ENCODE measurements around the gene PTGER1. TPM values are rescaled to one million over a fixed set of nuclear protein-coding genes. Genes with fewer than 3 reads are reported as not detected.
A peak's percentile ranks its signal among the peaks of the same experiment; 100 is the strongest.

The PTGER1 gene
- total RNA-seq, 1 experiment from 2014 or later: 2.2 TPM

- peak overlapping the region; percentile 65; the same call in 1 of the 2 replicates for H3K27ac ChIP-seq (ENCODE audit: low read length)
Observed at GRCh38 chr19:14476327-14476672, 1.1 kb upstream of the PTGER1 start.

GRCh38 chr19:14474827-14475226, 327 bp downstream of the PTGER1 start:
- BruUV-seq (replicated peaks): no TSS peak
- in situ Hi-C loops (cut with HindIII; ENCODE audit: low pct_unique_long_range_greater_than_20kb, low sequenced_read_pairs): no loop called here
- ATAC-seq: no peak
- TF ChIP-seq CTCF (IDR thresholded peaks at IDR 0.05): no peak
- TF ChIP-seq REST (IDR thresholded peaks at IDR 0.05; ENCODE audit: insufficient read depth in 1 of 2, low read depth in 2 of 2, low read length in 1 of 2): no peak
- no peak for TF ChIP-seq TCF7L2 (IDR thresholded peaks at IDR 0.05; ENCODE audit: low read depth, low read length)
- TF ChIP-seq SIN3A (IDR thresholded peaks at IDR 0.05; ENCODE audit: borderline replicate concordance, insufficient read depth, low read depth, low read length): no peak
- TF ChIP-seq POLR2AphosphoS5 (IDR thresholded peaks at IDR 0.05; ENCODE audit: low read depth, low read length): no peak
- Histone ChIP-seq H3K27me3 (ENCODE audit: control insufficient read depth, insufficient read depth, low read length) (no peaks in the 10 kb centered on the region), H3K27ac (ENCODE audit: low read length) (peak overlapping the region; percentile 59), H3K36me3 (ENCODE audit: control insufficient read depth, insufficient read depth, low read length) (no peaks in the 10 kb centered on the region; the same call in 1 of the 2 replicates), H3K9me3 (ENCODE audit: control insufficient read depth, insufficient read depth, low read depth, low read length) (no peaks in the 10 kb centered on the region), H3K4me3 (ENCODE audit: low read depth in 2 of 2, low read length in 2 of 2) (peak overlapping the region; percentile 17 to 38), H3K4me1 (ENCODE audit: control insufficient read depth, insufficient read depth, low read length) (peaks cover 27% of the 10 kb centered on the region)
- DNase-seq (ENCODE audit: low read depth, low spot score): no peak
- intact Hi-C loops (cut with micrococcal nuclease; ENCODE audit: unreplicated experiment): no loop called here
- POLR2A ChIA-PET: no interaction called here
- CTCF ChIA-PET: interaction anchor here (0.6 to 0.9 kb wide), 4 partner anchors 10 to 1138 kb away, joined by 3 to 7 read pairs (median 4); no protein-coding TSS in a partner anchor

More at GRCh38 chr19:14476327-14476672, 1.1 kb upstream of the PTGER1 start:
- CTCF ChIA-PET: no interaction called here
- in situ Hi-C loops (cut with HindIII; ENCODE audit: low pct_unique_long_range_greater_than_20kb, low sequenced_read_pairs) (no loop called here), intact Hi-C loops (cut with micrococcal nuclease; ENCODE audit: unreplicated experiment) (no loop called here)
- H3K27me3 ChIP-seq (ENCODE audit: control insufficient read depth, insufficient read depth, low read length): no peaks in the 10 kb centered on the region
- no peaks in the 10 kb centered on the region; the same call in 1 of the 2 replicates for H3K36me3 ChIP-seq (ENCODE audit: control insufficient read depth, insufficient read depth, low read length)
- TF ChIP-seq TCF7L2 (IDR thresholded peaks at IDR 0.05; ENCODE audit: low read depth, low read length): no peak
- no peak for TF ChIP-seq POLR2AphosphoS5 (IDR thresholded peaks at IDR 0.05; ENCODE audit: low read depth, low read length)
- TF ChIP-seq SIN3A (IDR thresholded peaks at IDR 0.05; ENCODE audit: borderline replicate concordance, insufficient read depth, low read depth, low read length): no peak
- no peak for TF ChIP-seq REST (IDR thresholded peaks at IDR 0.05; ENCODE audit: insufficient read depth in 1 of 2, low read depth in 2 of 2, low read length in 1 of 2)
- no TSS peak for BruUV-seq (replicated peaks)
- POLR2A ChIA-PET: no interaction called here
- no peaks in the 10 kb centered on the region for H3K9me3 ChIP-seq (ENCODE audit: control insufficient read depth, insufficient read depth, low read depth, low read length)
- peaks cover 27% of the 10 kb centered on the region for H3K4me1 ChIP-seq (ENCODE audit: control insufficient read depth, insufficient read depth, low read length)
- H3K4me3 ChIP-seq (ENCODE audit: low read depth in 2 of 2, low read length in 2 of 2): peak overlapping the region in 1 of 2 experiments; percentile 4; a peak in 1 of 4 replicates
- no peak for ATAC-seq
- DNase-seq (ENCODE audit: low read depth, low spot score): no peak
